AG10803 (cell line): Measurements from ENCODE around the gene SYTL2.

Experiments
- DNase-seq: peaks from one replicate; pipeline ENCODE4 v3.0.0; 2010; ENCODE audit warnings: low read depth
- H3K4me3 ChIP-seq: 2 replicates; pipeline ENCODE4 v1.5.1; 2011; ENCODE audit warnings: mild to moderate bottlenecking, low read length, control low read depth
- TF ChIP-seq, protein P1 (sequence below): conservative IDR thresholded peaks from 2 replicates; pipeline ENCODE4 v1.5.1; 2011; ENCODE audit warnings: mild to moderate bottlenecking, low read length, control low read depth, inconsistent platforms

SYTL2 gene

DNA sequence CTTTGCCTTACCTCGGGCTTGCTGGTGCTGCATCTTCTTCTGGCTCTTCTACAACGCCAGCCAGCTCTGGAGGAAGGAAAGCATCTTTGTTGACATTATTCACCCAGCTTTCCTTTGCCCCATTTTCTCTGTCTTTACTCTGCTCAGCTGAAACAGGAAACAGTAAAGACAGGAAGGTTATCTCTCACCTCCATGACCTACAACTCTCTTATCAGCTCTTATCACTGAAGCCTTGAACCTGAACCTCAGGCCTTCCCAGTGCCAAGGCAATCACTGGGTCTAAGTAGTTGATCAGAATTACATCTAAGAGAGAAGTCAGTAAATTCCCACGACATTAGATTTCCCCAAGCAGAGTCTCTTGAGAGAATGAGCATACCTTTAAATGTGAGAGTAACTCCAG is 65.3 kb downstream of the SYTL2 start:
- DNase-seq: no peak
- no peak overlapping the region for H3K4me3 ChIP-seq
- TF ChIP-seq, protein P1, sequence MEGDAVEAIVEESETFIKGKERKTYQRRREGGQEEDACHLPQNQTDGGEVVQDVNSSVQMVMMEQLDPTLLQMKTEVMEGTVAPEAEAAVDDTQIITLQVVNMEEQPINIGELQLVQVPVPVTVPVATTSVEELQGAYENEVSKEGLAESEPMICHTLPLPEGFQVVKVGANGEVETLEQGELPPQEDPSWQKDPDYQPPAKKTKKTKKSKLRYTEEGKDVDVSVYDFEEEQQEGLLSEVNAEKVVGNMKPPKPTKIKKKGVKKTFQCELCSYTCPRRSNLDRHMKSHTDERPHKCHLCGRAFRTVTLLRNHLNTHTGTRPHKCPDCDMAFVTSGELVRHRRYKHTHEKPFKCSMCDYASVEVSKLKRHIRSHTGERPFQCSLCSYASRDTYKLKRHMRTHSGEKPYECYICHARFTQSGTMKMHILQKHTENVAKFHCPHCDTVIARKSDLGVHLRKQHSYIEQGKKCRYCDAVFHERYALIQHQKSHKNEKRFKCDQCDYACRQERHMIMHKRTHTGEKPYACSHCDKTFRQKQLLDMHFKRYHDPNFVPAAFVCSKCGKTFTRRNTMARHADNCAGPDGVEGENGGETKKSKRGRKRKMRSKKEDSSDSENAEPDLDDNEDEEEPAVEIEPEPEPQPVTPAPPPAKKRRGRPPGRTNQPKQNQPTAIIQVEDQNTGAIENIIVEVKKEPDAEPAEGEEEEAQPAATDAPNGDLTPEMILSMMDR: no peak

DNA sequence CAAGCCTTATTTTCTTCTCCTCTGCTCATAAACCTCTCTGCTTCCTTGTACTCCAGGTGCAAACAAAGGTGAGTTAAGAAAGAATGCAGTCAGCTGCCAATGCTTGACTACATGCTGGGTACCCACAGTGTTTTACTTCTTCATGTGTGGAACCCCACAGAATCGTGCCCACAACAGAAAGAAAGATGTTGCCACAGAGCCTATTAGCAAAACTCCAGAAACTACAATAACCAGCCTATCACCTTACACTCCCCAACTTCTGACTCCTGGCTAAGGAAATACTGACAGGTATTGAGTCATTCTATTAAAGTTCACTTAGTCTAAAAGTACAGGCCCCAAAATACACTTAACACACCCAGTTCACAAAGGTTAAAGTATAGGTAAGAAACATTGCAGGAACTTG is 68.1 kb downstream of the SYTL2 start:
- DNase-seq: no peak
- TF ChIP-seq, protein P1: no peak
- no peak overlapping the region for H3K4me3 ChIP-seq

DNA sequence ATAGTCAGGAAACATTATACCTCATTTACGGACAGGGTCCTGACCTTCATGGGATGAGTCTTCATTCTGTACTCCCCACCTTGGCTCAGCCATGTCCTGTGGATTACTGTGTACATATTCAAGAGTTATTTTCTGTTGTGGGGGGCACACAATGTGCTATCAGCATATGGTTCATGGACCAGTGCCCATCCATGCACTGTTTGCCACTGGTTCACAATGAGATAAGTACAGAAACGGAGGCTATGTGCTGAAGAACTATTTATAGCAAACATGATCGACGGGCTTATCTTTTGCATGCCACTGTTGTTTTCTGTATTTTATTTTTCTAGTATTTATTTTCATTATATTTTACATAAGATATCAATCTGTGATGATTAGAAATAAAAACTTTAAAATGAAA is 68.6 kb downstream of the SYTL2 start:
- TF ChIP-seq, protein P1: no peak

DNA sequence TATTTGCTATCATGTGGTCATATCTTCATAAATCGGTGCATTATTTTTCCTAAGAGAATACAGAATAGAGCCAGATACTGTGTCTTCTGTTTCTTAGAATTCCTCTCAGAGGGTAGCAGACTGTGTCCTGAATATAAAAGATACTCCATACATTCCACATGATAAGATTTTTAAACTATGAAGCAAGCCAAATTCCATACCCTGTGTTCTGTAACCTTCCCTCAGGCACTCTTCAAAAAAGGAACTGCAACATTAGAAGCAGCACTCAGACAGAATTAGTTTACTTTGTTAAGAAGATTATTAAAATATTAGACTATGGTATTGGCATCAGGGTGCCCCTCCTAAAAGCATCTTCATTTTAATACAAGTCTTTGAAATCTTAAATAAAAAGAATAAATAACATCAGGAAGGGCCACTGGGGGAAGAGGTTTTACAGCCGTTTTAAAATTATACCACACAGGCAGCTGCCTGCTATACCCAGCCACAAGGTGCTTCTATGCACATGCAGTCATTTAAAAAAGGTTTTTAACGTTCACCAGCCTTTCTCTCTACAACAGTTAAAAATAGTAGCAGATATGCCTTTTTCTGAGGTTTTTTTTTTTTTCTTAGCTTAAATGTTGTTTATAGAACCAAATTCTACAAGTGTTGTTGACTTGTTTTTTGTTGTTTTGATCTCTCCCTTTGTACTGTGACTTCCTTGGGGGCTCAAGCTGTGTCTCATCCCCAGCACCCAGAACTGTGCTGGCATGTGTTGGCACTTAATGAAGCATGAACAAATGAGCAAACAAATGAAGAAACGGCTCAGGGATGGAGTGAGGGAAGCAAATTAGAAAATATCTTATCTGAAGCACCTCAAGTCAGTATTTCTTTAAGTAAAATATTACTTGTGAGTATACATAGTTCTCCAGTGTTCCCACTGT is 70.2 kb downstream of the SYTL2 start:
- no peak for DNase-seq
- TF ChIP-seq, protein P1: no peak
- no peak overlapping the region for H3K4me3 ChIP-seq

More for the DNA sequence above, 68.6 kb downstream of the SYTL2 start:
- H3K4me3 ChIP-seq: no peak overlapping the region
- DNase-seq: no peak

DNA sequence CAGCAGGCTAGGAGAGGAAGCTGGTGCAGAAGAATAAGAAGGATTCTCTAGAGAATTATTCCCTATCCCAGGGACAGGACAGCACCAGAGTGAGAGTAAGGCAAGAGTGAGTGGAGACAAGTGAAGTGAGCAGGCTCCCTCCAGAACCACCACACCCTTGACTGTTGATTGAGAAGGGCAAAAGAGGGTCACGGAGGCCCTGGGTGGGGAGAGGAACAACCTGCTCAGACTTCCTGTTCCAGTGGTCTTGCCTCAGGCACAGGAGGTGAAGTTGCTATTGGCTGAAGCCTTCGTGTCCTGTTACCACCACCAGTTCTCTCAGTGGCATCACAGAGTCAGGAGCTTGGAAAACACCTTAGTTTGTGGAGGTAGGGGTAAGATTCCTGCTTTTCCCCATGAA is 73.2 kb downstream of the SYTL2 start:
- TF ChIP-seq, protein P1: no peak
- DNase-seq: no peak
- no peak overlapping the region for H3K4me3 ChIP-seq

DNA sequence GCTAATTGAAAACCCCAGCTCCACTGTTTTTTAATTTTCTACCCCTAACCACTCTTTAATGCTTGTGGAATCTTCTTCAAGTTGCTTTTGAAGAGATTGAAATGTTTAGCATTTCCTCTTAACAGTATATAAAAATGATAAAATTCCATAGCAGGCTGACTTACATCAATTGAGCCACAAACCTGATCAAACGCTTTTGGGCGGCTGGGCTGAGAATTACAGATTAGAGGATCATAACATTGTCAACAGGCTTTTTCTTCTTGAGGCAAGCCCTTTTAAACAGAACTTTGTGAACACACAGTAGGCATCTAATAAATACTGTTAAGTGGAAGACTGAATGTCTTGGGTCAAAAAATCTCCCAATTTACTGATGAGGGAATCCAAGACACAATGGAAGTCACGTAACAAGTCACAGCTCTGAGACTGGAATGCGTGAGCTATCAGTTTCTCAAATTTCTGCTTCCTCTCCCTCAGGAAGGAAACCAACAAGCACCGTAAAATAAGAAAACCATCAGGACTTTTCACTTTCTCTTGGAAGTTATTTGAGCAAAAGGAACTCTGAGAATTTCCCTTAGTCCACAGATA is 75.0 kb downstream of the SYTL2 start:
- no peak for DNase-seq
- no peak overlapping the region for H3K4me3 ChIP-seq
- TF ChIP-seq, protein P1: no peak

DNA sequence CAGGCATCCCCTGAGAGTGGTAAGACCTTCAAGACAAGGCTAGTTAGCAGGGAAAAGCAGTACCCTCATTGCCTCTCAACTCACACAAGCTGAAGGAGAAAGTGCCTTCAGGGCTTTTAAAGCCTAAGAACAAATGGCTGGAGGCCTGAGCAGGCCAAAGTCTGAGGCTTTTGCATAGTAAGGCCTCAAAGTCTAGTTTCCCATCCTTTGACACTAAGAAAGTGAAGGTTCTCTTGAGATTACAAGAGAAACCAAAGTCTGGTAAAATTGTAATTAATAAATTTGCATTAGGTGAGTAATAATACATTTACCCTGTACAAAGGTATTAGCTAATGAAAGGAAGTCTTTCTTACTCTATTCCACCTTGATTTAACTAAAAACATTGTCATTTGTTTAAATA is 78.0 kb downstream of the SYTL2 start:
- DNase-seq: no peak
- no peak overlapping the region for H3K4me3 ChIP-seq
- TF ChIP-seq, protein P1: no peak
